HG03575 (cell line): ENCODE results near the gene SEPTIN5.
"Not testable (repeated sequence)": the region's sequence is repeated elsewhere in the genome, so short reads cannot be mapped to it uniquely, and the experiment has no call there.

ENCODE experiments used
- ATAC-seq: cut with Tn5 transposase; IDR thresholded peaks from one replicate; pipeline ENCODE4 v1.9.1; 2021; ENCODE audit not compliant: unreplicated experiment, insufficient number of reproducible peaks, low FRiP score; ENCODE audit errors: extremely low read depth

SEPTIN5 gene

GRCh38 chr22:19714312-19715187, at the start of gene SEPTIN5:
Gene SEPTIN5 (plus strand): TSS chr22:19714503. CDS start chr22:19714589, 86 bp downstream.
- ATAC-seq = no peak

GRCh38 chr22:19664951-19665783, 49.1 kb upstream of the SEPTIN5 start:
- no peak for ATAC-seq

- ATAC-seq = no peak
These were observed 48.3 kb upstream of the SEPTIN5 start for GRCh38 chr22:19665784-19666672.

- ATAC-seq = no peak
These were observed 47.4 kb upstream of the SEPTIN5 start for GRCh38 chr22:19666673-19667593.

- ATAC-seq = no peak
These were observed 46.2 kb upstream of the SEPTIN5 start for GRCh38 chr22:19667872-19668740.

GRCh38 chr22:19668748-19669147, 45.6 kb upstream of the SEPTIN5 start:
- ATAC-seq = no peak

- ATAC-seq = no peak
These were observed 44.7 kb upstream of the SEPTIN5 start for GRCh38 chr22:19669570-19669969.

- no peak for ATAC-seq
These were observed 43.0 kb upstream of the SEPTIN5 start for GRCh38 chr22:19671316-19671715.

- ATAC-seq = no peak
These were observed 42.1 kb upstream of the SEPTIN5 start for GRCh38 chr22:19672054-19672776.

GRCh38 chr22:19673660-19674059, 40.6 kb upstream of the SEPTIN5 start:
- ATAC-seq = no peak

GRCh38 chr22:19674129-19674928, 40.0 kb upstream of the SEPTIN5 start:
- ATAC-seq = no peak

GRCh38 chr22:19674929-19675253, 39.4 kb upstream of the SEPTIN5 start:
- ATAC-seq = no peak

- no peak for ATAC-seq
These were observed 38.9 kb upstream of the SEPTIN5 start for GRCh38 chr22:19675428-19675827.

GRCh38 chr22:19676437-19676836, 37.9 kb upstream of the SEPTIN5 start:
- ATAC-seq = not testable (repeated sequence)

GRCh38 chr22:19678949-19679521, 35.3 kb upstream of the SEPTIN5 start:
- no peak for ATAC-seq
